Brain microvascular endothelial cell (primary cell): ENCODE results near the gene TFAP2A.

Source experiments
- DNase-seq: peaks from one replicate; pipeline ENCODE4 v3.0.0-alpha.2; 2020
- H3K27ac ChIP-seq: fragments of 250-450 bp; sonication (Bioruptor Pico); 2 replicates; pipeline ENCODE4 v1.5.1; 2020; ENCODE audit warnings: mild to moderate bottlenecking, moderate library complexity
- H3K27me3 ChIP-seq: fragments of 250-450 bp; sonication (Bioruptor Pico); replicated peaks from 2 replicates; pipeline ENCODE4 v1.5.1; 2020; ENCODE audit warnings: mild to moderate bottlenecking
- H3K36me3 ChIP-seq: fragments of 250-450 bp; sonication (Bioruptor Pico); replicated peaks from 2 replicates; pipeline ENCODE4 v1.5.1; 2020; ENCODE audit warnings: mild to moderate bottlenecking
- H3K4me3 ChIP-seq: 2 replicates; pipeline ENCODE4 v1.5.1; 2011; ENCODE audit warnings: low read depth, mild to moderate bottlenecking, control low read depth, low read length, moderate library complexity
- in situ Hi-C: cut with HindIII; loops from 2 replicates; pipeline ENCODE4 v1.10.0; 2017; ENCODE audit warnings: low sequenced_read_pairs, low pct_ligation_motif_present
- TF ChIP-seq, protein P1 (sequence below): IDR thresholded peaks from 2 replicates; pipeline ENCODE4 v1.5.1; 2011; ENCODE audit warnings: low read depth, mild to moderate bottlenecking, moderate library complexity, low read length, control low read depth, inconsistent platforms; ENCODE audit errors: missing control alignments

Gene TFAP2A

DNA sequence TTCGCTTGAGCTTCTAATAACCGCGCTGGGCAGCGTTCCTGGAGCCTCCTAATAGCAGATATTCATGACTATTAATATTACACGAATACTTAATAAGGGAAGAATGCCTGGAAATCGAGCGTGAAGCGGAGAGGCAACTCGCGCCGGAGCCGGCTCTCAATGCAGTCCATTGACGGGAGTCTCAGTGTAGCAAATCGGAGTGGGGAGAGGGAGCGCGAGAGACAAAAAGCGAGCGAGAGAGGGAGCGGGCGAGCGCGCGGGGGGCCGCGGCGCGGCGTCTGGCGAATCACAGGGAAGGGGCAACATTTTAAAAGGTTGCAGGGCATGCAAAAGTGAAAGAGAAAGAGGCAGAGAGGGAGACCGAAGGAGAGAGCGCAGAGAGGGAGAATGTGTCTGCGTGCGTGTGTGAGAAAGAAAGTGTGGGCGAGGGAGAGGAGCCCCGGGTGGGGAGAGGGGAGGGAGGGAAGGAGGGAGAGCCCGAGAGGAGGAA, 2.9 kb downstream of the TFAP2A start:
- DNase-seq, result peak; percentile 46
- TF ChIP-seq, protein P1, sequence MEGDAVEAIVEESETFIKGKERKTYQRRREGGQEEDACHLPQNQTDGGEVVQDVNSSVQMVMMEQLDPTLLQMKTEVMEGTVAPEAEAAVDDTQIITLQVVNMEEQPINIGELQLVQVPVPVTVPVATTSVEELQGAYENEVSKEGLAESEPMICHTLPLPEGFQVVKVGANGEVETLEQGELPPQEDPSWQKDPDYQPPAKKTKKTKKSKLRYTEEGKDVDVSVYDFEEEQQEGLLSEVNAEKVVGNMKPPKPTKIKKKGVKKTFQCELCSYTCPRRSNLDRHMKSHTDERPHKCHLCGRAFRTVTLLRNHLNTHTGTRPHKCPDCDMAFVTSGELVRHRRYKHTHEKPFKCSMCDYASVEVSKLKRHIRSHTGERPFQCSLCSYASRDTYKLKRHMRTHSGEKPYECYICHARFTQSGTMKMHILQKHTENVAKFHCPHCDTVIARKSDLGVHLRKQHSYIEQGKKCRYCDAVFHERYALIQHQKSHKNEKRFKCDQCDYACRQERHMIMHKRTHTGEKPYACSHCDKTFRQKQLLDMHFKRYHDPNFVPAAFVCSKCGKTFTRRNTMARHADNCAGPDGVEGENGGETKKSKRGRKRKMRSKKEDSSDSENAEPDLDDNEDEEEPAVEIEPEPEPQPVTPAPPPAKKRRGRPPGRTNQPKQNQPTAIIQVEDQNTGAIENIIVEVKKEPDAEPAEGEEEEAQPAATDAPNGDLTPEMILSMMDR, result no peak
- Histone ChIP-seq H3K27me3 (peaks cover 66% of the 10 kb centered on the region), H3K36me3 (no peaks in the 10 kb centered on the region), H3K27ac (no peak overlapping the region), H3K4me3 (peak overlapping the region; percentile 66)
- in situ Hi-C loops, result no loop called here

DNA sequence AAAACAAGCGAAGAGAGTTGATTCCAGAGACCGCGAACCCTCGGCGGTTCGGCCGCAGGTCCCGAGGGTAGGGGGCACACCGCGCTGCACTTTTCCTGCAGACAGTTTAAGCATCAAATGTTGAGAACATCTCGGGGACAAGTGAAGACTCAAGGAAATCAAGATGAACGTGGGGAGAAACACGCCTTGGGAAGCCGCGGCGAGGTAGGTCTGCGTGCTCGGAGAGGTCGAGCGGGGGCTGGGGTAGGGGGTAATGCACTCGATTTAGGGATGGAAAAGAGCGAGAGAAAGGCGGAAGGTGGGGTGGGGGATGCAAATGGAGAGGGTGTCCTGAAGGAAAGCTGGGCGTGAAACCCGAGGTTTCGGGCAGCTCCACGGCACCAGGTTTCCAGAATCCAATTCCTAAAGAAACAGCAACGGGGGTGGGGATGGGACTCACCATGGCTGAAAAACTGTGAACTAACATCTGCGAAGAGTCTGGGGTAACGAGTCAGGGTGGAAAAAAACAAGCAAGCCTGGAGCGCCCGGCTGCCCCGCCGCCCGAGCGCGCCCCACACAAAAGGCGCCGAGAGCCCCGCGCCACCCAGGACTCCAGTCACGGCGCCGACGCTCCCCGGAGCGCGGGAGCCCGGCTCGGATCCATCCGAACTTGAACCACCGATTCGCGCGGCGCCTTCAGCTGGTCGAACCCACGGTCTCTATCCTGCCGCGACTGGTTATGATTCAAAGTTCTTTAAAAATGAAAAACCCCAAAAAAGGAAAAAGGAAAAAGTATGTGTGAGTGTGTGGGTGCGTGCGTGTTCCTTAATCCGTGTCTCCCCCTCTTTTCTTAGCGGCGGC, 3.5 kb downstream of the TFAP2A start:
- TF ChIP-seq, protein P1, result no peak
- no peaks in the 10 kb centered on the region for H3K36me3 ChIP-seq
- no peak for DNase-seq
- peaks cover 59% of the 10 kb centered on the region for H3K27me3 ChIP-seq
- no peak overlapping the region for H3K27ac ChIP-seq
- in situ Hi-C loops, result no loop called here
- peak overlapping the region; percentile 66 for H3K4me3 ChIP-seq

DNA sequence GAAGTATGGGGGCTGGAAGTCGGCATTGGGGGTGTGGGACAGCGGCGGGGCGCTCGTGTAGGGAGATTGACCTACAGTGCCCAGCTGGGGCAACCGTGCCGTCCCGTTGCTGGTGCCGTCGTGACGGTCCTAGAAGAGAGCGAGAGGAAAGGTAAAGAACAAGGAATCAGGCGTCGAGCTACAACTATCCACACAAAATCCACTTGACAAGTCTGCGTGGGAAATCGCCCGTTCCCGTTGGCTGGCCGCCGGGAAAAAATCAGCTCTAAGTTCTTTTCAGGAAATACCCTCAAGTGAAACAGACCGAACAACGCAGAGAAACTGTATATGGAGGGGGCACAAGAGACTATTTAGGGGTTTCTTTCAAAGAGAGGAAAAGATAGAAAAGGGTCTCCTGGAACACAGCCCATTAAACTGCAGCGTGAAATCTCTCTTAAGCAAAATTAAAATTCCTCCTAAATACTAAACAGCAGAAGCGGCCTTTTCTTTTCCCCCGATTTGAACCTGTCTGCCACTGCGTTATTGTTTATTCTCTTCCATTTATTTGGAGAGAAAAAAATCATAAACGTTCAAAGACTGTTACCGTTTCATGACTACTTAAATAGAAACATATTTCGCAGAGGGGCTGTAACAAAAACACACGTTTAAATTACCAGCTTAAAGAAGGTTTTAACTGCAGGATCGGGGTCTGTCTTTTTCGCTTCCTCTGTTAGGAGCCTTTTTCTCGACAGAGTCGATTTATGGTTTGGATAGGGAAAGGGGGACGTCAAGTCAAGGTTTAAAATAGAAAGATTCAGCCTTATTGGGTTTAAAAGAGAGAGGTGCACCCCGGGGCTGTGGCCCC, 4.4 kb downstream of the TFAP2A start:
- TF ChIP-seq, protein P1, result no peak
- DNase-seq, result no peak
- peaks cover 51% of the 10 kb centered on the region for H3K27me3 ChIP-seq
- no peak overlapping the region for H3K27ac ChIP-seq
- peak overlapping the region; percentile 66 for H3K4me3 ChIP-seq
- in situ Hi-C loops, result no loop called here
- no peaks in the 10 kb centered on the region for H3K36me3 ChIP-seq

DNA sequence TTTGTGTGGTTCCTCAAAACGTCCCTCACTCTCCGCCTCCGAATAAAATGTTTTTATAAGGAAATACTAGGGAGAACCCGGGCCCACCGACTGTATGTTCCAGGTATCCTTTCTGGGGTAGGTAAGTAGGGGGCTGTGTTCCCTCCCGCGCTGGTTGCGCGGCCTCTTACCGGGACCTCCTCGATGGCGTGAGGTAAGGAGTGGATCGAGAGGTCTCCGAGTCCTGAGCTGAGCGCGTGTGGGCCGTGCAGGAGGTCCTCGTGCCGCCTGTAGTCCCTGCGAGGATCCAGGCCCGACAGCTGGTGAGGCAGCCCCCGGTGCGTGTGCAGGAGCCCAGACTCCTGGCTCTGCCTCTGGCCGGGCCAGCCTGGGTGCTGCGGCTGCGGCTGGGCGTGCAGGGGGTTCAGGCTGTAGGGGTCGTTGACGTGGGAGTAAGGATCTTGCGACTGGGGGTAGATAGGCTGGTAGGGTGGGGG, 5.1 kb downstream of the TFAP2A start:
- Histone ChIP-seq H3K27me3 (peaks cover 44% of the 10 kb centered on the region), H3K36me3 (no peaks in the 10 kb centered on the region), H3K27ac (no peak overlapping the region), H3K4me3 (peak overlapping the region; percentile 66)
- no peak for DNase-seq
- in situ Hi-C loops, result no loop called here
- TF ChIP-seq, protein P1, result no peak

DNA sequence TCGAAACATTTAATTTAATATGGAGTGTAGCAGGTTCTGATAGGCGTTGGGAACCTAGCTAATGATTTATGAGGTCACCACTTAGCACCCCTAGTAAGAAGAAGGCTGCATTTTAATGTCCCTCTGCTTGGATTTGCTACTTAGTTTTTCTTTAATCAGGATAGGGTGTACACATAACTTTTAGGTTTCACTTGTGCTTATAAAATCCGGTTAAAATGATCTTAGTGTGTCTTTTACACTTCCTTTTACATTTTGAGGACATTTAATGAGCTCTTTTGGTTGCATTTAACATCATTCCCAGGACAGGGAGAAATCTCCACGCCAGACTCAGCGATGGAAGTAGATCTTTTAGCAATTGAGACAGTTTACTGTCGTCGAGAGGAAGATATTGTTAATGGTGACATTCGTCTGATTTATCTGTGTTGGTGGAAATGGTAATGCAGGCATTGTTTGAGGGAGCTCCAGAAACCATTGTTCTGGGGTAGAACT, 5.6 kb downstream of the TFAP2A start:
- Histone ChIP-seq H3K27ac (no peak overlapping the region), H3K27me3 (peaks cover 40% of the 10 kb centered on the region), H3K4me3 (peak overlapping the region; percentile 66), H3K36me3 (no peaks in the 10 kb centered on the region)
- TF ChIP-seq, protein P1, result no peak
- DNase-seq, result no peak
- in situ Hi-C loops, result no loop called here
